Measurements from ENCODE around the gene GRIN2A.

The GRIN2A gene

GRCh38 chr16:9980981-9981380, 201.2 kb downstream of the GRIN2A start:
- no peaks in the 10 kb centered on the region for H3K9me3 Mint-ChIP-seq
- H3K27me3 Mint-ChIP-seq (ENCODE audit: low read depth): peaks cover 4% of the 10 kb centered on the region
- no peak overlapping the region for H3K27ac Mint-ChIP-seq
- no peak for TF ChIP-seq CTCF (IDR thresholded peaks at IDR 0.05; ENCODE audit: unreplicated experiment in 3 of 3)
- H3K4me3 Mint-ChIP-seq: no peak overlapping the region
- H3K36me3 Mint-ChIP-seq (ENCODE audit: low read depth): no peaks in the 10 kb centered on the region
- H3K4me1 Mint-ChIP-seq: no peaks in the 10 kb centered on the region

DNA sequence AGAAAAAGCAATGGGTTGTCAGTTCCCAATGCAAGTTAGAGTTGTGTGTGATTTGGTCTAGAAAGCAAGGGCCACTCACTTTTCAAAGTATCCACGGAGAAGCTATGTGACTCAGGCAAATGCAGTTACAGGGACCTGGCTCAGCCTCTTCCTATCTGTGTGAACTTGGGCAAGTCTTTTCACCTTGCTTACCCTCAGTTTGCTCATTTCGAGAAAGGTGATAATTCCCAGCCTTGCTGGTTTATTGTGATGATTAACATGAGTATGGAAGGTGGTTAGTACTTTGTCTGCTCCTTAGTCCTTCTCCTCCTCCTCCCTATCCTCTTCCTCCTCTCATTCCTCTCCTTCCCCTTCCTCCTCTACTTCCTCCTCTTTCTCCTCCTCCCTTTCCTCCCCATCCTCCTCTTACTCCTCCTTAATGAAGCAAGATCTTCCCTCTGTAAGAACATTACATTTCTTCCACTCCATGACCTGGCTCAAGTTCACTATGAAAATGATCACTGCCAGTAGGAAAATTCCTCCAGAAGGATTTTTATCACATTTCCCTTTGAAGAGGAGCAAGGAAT, 204.0 kb downstream of the GRIN2A start:
- no peaks in the 10 kb centered on the region for H3K4me1 Mint-ChIP-seq
- H3K27ac Mint-ChIP-seq: no peak overlapping the region
- H3K36me3 Mint-ChIP-seq (ENCODE audit: low read depth): no peaks in the 10 kb centered on the region
- H3K4me3 Mint-ChIP-seq: no peak overlapping the region
- H3K9me3 Mint-ChIP-seq: peaks cover 2% of the 10 kb centered on the region
- no peak for TF ChIP-seq CTCF (IDR thresholded peaks at IDR 0.05; ENCODE audit: unreplicated experiment in 3 of 3)
- peaks cover 4% of the 10 kb centered on the region for H3K27me3 Mint-ChIP-seq (ENCODE audit: low read depth)

DNA sequence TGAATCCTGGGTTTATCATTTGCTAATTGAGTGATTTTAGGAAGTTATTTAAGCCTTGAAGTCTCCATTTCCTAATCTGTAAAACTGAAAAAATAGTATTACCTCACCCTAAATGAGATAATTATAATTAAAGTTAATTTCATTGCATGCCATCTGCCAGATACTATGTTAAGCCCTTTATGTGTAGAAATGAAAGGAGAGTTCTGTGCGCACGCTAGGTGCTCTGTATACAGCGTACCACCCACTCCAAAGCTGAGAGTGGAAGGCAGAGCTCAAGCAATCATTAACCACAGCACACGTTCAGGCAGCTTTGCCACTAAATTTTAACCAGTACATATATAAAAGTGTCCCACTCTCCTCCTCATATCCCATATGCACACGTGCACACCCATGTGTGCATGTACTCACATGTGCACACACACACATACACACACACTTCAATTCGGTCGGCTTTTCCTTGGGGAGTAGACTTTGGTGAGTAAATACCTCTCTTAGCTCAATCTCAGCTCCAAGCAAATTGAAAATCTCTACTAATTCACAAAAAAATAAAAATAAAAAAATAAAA, 204.8 kb downstream of the GRIN2A start:
- H3K27ac Mint-ChIP-seq: no peak overlapping the region
- no peaks in the 10 kb centered on the region for H3K36me3 Mint-ChIP-seq (ENCODE audit: low read depth)
- H3K27me3 Mint-ChIP-seq (ENCODE audit: low read depth): peaks cover 4% of the 10 kb centered on the region
- TF ChIP-seq CTCF (IDR thresholded peaks at IDR 0.05; ENCODE audit: unreplicated experiment in 3 of 3): no peak
- no peaks in the 10 kb centered on the region for H3K4me1 Mint-ChIP-seq
- peaks cover 9% of the 10 kb centered on the region for H3K9me3 Mint-ChIP-seq
- no peak overlapping the region for H3K4me3 Mint-ChIP-seq

DNA sequence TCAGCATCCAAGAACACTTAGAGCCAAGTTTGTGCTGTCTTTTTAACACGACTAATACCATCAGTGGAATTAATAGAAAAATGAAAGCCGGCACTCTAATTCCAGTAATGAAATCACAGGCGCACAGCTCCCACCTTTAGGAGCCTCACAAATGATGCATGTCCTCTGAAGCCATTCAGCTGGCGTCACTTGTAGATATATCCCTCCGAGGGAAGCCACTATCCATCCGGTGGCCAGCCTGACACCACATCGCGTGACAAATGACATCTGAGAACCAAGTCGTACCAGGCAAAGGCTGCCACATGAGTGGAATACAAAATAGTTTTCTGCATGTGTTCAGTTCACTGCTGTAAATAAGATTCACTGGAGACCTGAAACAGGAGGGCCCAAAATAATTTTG, 205.6 kb downstream of the GRIN2A start:
- no peak overlapping the region for H3K27ac Mint-ChIP-seq
- peaks cover 11% of the 10 kb centered on the region for H3K9me3 Mint-ChIP-seq
- H3K4me3 Mint-ChIP-seq: no peak overlapping the region
- peaks cover 4% of the 10 kb centered on the region for H3K27me3 Mint-ChIP-seq (ENCODE audit: low read depth)
- TF ChIP-seq CTCF (IDR thresholded peaks at IDR 0.05; ENCODE audit: unreplicated experiment in 3 of 3): no peak
- no peaks in the 10 kb centered on the region for H3K36me3 Mint-ChIP-seq (ENCODE audit: low read depth)
- H3K4me1 Mint-ChIP-seq: no peaks in the 10 kb centered on the region

DNA sequence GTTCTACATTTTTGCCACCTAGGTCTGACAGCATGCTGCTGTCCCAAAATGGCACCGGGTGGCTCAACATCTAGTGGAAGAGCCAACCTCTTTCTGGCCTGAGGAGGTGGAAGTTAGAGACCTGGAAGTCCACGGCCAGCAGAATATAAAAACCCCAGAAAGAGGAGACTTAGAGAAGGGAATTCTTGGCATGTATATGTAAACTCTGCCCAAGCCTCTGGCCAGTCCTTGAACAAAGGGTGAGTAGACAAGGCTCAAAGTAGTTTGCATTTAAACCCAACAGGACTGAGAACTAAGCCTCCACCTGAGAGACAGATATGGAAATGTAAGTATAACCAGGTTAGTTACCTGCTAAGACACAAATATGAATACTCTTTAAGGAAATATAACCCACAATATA, 210.3 kb downstream of the GRIN2A start:
- Mint-ChIP-seq H3K27ac (no peak overlapping the region), H3K9me3 (peaks cover 11% of the 10 kb centered on the region), H3K4me1 (no peaks in the 10 kb centered on the region), H3K36me3 (ENCODE audit: low read depth) (no peaks in the 10 kb centered on the region), H3K27me3 (ENCODE audit: low read depth) (no peaks in the 10 kb centered on the region), H3K4me3 (no peak overlapping the region)
- TF ChIP-seq CTCF (IDR thresholded peaks at IDR 0.05; ENCODE audit: unreplicated experiment in 3 of 3): no peak

DNA sequence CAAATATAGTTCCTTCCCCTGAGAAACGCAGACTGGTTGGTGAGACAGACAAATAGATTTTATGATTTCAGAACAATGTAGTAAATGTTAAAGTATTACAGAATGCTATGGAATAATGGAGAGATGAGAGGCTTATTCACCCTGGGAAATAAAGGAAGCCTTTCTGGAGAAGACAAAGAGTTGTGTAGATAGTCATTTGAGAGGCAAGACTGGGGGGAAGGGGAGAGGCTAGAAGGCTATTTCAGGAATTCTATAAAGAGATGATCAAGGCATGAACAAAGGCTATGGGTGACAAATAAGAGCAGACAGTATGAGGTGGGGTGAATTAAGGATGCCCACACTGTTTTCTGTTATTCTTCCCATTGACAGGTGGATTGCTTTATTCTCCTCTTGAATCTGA, 211.4 kb downstream of the GRIN2A start:
- Mint-ChIP-seq H3K36me3 (ENCODE audit: low read depth) (no peaks in the 10 kb centered on the region), H3K27me3 (ENCODE audit: low read depth) (no peaks in the 10 kb centered on the region), H3K9me3 (peaks cover 11% of the 10 kb centered on the region), H3K27ac (peak overlapping the region in 1 of 3 experiments; percentile 84), H3K4me1 (no peaks in the 10 kb centered on the region), H3K4me3 (no peak overlapping the region)
- no peak for TF ChIP-seq CTCF (IDR thresholded peaks at IDR 0.05; ENCODE audit: unreplicated experiment in 3 of 3)

Measured in nephron (organoid).